GM21717 (cell line): ENCODE data around the gene KLHL40.

ENCODE experiments used
- ATAC-seq: cut with Tn5 transposase; IDR thresholded peaks from one replicate; pipeline ENCODE4 v1.9.1; 2021; ENCODE audit warnings: mild to moderate bottlenecking, moderate library complexity; ENCODE audit not compliant: unreplicated experiment

Gene KLHL40

GRCh38 chr3:42656680-42657610, 28.4 kb upstream of the KLHL40 start:
- no peak for ATAC-seq

GRCh38 chr3:42657675-42658074, 27.7 kb upstream of the KLHL40 start:
- no peak for ATAC-seq

GRCh38 chr3:42658091-42658770, 27.1 kb upstream of the KLHL40 start:
- no peak for ATAC-seq

- ATAC-seq = no peak
Observed at GRCh38 chr3:42658771-42659390, 26.5 kb upstream of the KLHL40 start.

GRCh38 chr3:42659451-42660130, 25.7 kb upstream of the KLHL40 start:
- ATAC-seq = no peak

GRCh38 chr3:42660131-42660715, 25.1 kb upstream of the KLHL40 start:
- ATAC-seq = no peak

GRCh38 chr3:42660898-42661297, 24.4 kb upstream of the KLHL40 start:
- ATAC-seq = no peak

GRCh38 chr3:42661593-42662022, 23.7 kb upstream of the KLHL40 start:
- ATAC-seq = no peak

- ATAC-seq = no peak
Observed at GRCh38 chr3:42662037-42662812, 23.1 kb upstream of the KLHL40 start.

GRCh38 chr3:42662813-42663535, 22.4 kb upstream of the KLHL40 start:
- no peak for ATAC-seq

GRCh38 chr3:42663581-42664437, 21.5 kb upstream of the KLHL40 start:
- ATAC-seq = no peak

- ATAC-seq = no peak
Observed at GRCh38 chr3:42664438-42664803, 20.9 kb upstream of the KLHL40 start.

GRCh38 chr3:42665050-42665878, 20.1 kb upstream of the KLHL40 start:
- ATAC-seq = no peak

GRCh38 chr3:42666022-42666421, 19.3 kb upstream of the KLHL40 start:
- no peak for ATAC-seq

- no peak for ATAC-seq
Observed at GRCh38 chr3:42666577-42666998, 18.7 kb upstream of the KLHL40 start.

- no peak for ATAC-seq
Observed at GRCh38 chr3:42667096-42667522, 18.2 kb upstream of the KLHL40 start.
